Measurements from ENCODE around the gene HPCA. TPM values are rescaled to one million over a fixed set of nuclear protein-coding genes. Genes with fewer than 3 reads are reported as not detected.

The HPCA gene
- total and polyA plus RNA-seq, 7 donors: 1.2 to 1.9 (median 1.8) TPM; not detected in 4

Other genes starting within 250 kb of the HPCA start
- 10 to 100 TPM; 19.9 to 40.3 (median 36.8) TPM for gene ZBTB8OS, start 235.9 kb upstream of the HPCA start, total RNA-seq
- 10 to 100 TPM; 51.9 to 97.3 (median 89.5) TPM for gene ZBTB8OS, start 235.9 kb upstream of the HPCA start, polyA plus RNA-seq
- gene RBBP4, start 235.3 kb upstream of the HPCA start, total RNA-seq: 100 to 1,000 TPM in 3 of 4 donors, 10 to 100 TPM in 1; 91.8 to 118 (median 108) TPM
- gene RBBP4, start 235.3 kb upstream of the HPCA start, polyA plus RNA-seq: 10 to 100 TPM; 54.1 to 81.1 (median 59.9) TPM
- 10 to 100 TPM; 22.5 to 87.5 (median 33.8) TPM for gene SYNC, start 183.7 kb upstream of the HPCA start, total RNA-seq
- gene SYNC, start 183.7 kb upstream of the HPCA start, polyA plus RNA-seq: 10 to 100 TPM in 1 of 3 donors, 1 to 10 TPM in 2; 6.9 to 12.7 (median 9.6) TPM
- 10 to 100 TPM; 29.6 to 46.8 (median 37.6) TPM for gene YARS1, start 69.1 kb upstream of the HPCA start, total RNA-seq
- 10 to 100 TPM; 28.7 to 65.2 (median 33.6) TPM for gene YARS1, start 69.1 kb upstream of the HPCA start, polyA plus RNA-seq
- gene S100PBP, start 68.8 kb upstream of the HPCA start, total RNA-seq: 10 to 100 TPM; 25.2 to 50.7 (median 28.9) TPM
- 10 to 100 TPM in 2 of 3 donors, 1 to 10 TPM in 1; 3.2 to 12.7 (median 10.2) TPM for gene S100PBP, start 68.8 kb upstream of the HPCA start, polyA plus RNA-seq
- gene FNDC5, start 15.6 kb upstream of the HPCA start, total RNA-seq: 10 to 100 TPM in 1 of 4 donors, 1 to 10 TPM in 1, under 1 TPM in 2; 0.41 to 10.2 (median 1.6) TPM
- 1 to 10 TPM in 1 of 3 donors, under 1 TPM in 1, not detected in 1; 0.20 to 1.2 TPM for gene FNDC5, start 15.6 kb upstream of the HPCA start, polyA plus RNA-seq
- gene TMEM54, start 14.9 kb downstream of the HPCA start, total RNA-seq: 100 to 1,000 TPM in 1 of 4 donors, 10 to 100 TPM in 3; 47.4 to 135 (median 57.9) TPM
- 100 to 1,000 TPM; 699 to 799 (median 707) TPM for gene TMEM54, start 14.9 kb downstream of the HPCA start, polyA plus RNA-seq
- gene RNF19B, start 78.3 kb downstream of the HPCA start, total RNA-seq: 10 to 100 TPM; 14.5 to 28.9 (median 21.6) TPM
- gene RNF19B, start 78.3 kb downstream of the HPCA start, polyA plus RNA-seq: 10 to 100 TPM; 43.2 to 50.7 (median 46.7) TPM
- gene AK2, start 150.4 kb downstream of the HPCA start, total RNA-seq: 100 to 1,000 TPM in 2 of 4 donors, 10 to 100 TPM in 2; 79.6 to 190 (median 98.8) TPM
- gene AK2, start 150.4 kb downstream of the HPCA start, polyA plus RNA-seq: 100 to 1,000 TPM; 139 to 202 (median 158) TPM
- gene AZIN2, start 194.7 kb downstream of the HPCA start, total RNA-seq: 1 to 10 TPM; 1.1 to 2.5 (median 1.5) TPM
- gene AZIN2, start 194.7 kb downstream of the HPCA start, polyA plus RNA-seq: 10 to 100 TPM in 2 of 3 donors, 1 to 10 TPM in 1; 3.6 to 30.9 (median 14.8) TPM